ENCODE measurements around the gene TRPV2. TPM values are rescaled to one million over a fixed set of nuclear protein-coding genes. Genes with fewer than 3 reads are reported as not detected.

The TRPV2 gene
- total RNA-seq, 6 donors from 2014 or later = 33.4 to 127 (median 48.6) TPM

DNA sequence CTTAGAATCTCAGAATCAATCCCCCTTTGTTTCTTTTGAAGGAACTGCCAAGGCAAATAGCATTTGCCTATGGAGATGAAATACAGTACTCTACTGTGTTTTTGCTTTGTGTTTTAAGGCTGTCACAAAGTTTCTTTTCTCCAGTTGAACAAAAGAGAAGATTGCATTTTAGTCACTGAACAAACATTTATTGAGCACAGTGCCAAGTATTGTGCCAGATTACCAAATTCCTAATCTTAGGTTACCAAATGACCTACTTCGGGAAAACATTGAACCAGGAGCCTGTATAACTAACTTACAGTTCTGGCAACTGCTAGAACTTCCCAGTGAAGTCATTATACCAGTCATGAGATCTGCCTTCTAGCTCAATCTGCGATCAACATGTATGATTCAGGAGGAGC is 37.4 kb upstream of the TRPV2 start:
- DNase-seq = no peak
- H3K4me1 ChIP-seq = peaks cover 23 to 37% (median 37%) of the 10 kb centered on the region in 4 donors
- no peaks in the 10 kb centered on the region for H3K27me3 ChIP-seq
- H3K36me3 ChIP-seq = peaks cover 3 to 9% (median 7%) of the 10 kb centered on the region in 4 donors
- no peaks in the 10 kb centered on the region for H3K9me3 ChIP-seq
- no peak overlapping the region for H3K4me3 ChIP-seq
- WGBS, 2 donors = 50 to 59% methylated on average over 2 of the region's 2 CpGs
- ATAC-seq (ENCODE audit: low FRiP score in 2 of 2) = no peak
- peak overlapping the region in 2 of 4 donors; percentile 2 to 92 for H3K27ac ChIP-seq
- TF ChIP-seq, protein P1, sequence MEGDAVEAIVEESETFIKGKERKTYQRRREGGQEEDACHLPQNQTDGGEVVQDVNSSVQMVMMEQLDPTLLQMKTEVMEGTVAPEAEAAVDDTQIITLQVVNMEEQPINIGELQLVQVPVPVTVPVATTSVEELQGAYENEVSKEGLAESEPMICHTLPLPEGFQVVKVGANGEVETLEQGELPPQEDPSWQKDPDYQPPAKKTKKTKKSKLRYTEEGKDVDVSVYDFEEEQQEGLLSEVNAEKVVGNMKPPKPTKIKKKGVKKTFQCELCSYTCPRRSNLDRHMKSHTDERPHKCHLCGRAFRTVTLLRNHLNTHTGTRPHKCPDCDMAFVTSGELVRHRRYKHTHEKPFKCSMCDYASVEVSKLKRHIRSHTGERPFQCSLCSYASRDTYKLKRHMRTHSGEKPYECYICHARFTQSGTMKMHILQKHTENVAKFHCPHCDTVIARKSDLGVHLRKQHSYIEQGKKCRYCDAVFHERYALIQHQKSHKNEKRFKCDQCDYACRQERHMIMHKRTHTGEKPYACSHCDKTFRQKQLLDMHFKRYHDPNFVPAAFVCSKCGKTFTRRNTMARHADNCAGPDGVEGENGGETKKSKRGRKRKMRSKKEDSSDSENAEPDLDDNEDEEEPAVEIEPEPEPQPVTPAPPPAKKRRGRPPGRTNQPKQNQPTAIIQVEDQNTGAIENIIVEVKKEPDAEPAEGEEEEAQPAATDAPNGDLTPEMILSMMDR (IDR thresholded peaks at IDR 0.05) = no peak
- TF ChIP-seq EP300 (IDR thresholded peaks at IDR 0.05) (no peak), POLR2AphosphoS5 (IDR thresholded peaks at IDR 0.05) (no peak), POLR2A (IDR thresholded peaks at IDR 0.05) (no peak)

DNA sequence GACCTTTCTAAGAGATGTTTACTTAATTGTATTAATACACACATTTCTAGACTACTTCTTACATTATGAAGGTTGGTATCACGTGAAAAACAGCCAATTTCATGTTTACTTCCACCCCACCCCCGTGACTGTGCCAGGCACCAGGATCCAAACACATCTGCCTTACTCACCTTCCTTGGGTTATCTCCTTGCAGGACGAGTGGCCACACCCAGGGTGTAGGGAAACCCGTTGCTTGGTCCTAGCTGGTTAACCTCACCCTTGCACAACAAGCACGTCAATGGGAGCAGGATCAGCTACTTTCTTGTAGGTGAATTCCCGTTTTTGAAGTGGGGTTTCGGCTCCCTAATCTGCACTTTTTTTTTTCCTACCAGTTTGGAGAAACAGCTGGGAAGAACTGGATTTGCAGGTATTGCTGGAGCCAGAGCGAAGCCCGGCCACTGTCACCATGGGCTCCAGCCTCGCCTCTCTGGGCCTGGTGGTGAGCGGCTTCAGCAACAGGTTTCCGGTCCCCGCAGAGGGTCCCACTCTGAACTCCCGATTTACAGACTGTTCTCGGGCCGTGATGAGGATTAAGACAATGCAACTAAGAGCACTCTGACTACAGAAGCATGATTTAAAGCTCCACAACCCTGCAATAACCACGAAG is 36.6 kb upstream of the TRPV2 start:
- Histone ChIP-seq H3K27ac (peak overlapping the region in 3 of 4 donors; percentile 35 to 92 (median 91)), H3K4me1 (peaks cover 29 to 42% (median 40%) of the 10 kb centered on the region in 4 donors), H3K27me3 (no peaks in the 10 kb centered on the region), H3K36me3 (peaks cover 9 to 15% (median 11%) of the 10 kb centered on the region in 4 donors), H3K4me3 (no peak overlapping the region), H3K9me3 (no peaks in the 10 kb centered on the region)
- WGBS, 2 donors = 69% methylated on average over 14 to 17 of the region's 17 CpGs
- DNase-seq = peak; percentile 34 to 83
- TF ChIP-seq POLR2A (IDR thresholded peaks at IDR 0.05) = no peak
- TF ChIP-seq, protein P1 (IDR thresholded peaks at IDR 0.05) = no peak
- TF ChIP-seq EP300 (IDR thresholded peaks at IDR 0.05) = peak in 1 of 4 donors; percentile 14
- TF ChIP-seq POLR2AphosphoS5 (IDR thresholded peaks at IDR 0.05) = peak in 1 of 2 donors; percentile 29
- ATAC-seq (ENCODE audit: low FRiP score in 2 of 2) = no peak

DNA sequence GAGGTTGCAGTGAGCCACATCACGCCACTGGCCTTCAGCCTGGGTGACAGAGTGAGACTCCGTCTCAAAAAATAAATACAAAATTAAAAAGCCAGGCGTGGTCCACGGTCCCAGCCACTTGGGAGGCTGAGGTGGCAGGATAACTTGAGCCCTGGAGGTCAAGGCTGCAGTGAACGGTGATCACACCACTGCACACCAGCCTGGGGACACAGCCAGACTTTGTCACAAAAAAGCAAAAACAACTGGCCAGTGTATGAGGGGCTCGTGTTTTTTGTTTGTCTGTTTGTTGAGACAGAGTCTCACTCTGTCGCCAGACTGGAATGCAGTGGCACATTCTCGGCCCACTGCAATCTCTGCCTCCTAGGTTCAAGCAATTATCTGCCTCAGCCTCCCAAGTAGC is 35.7 kb upstream of the TRPV2 start:
- ATAC-seq (ENCODE audit: low FRiP score in 2 of 2) (no peak), DNase-seq (no peak)
- H3K9me3 ChIP-seq = no peaks in the 10 kb centered on the region
- peaks cover 9 to 18% (median 11%) of the 10 kb centered on the region in 4 donors for H3K36me3 ChIP-seq
- 85 to 88% methylated on average over 8 of the region's 8 CpGs for WGBS, 2 donors
- H3K4me3 ChIP-seq = no peak overlapping the region
- H3K27me3 ChIP-seq = no peaks in the 10 kb centered on the region
- no peak for TF ChIP-seq POLR2AphosphoS5 (IDR thresholded peaks at IDR 0.05)
- no peak for TF ChIP-seq POLR2A (IDR thresholded peaks at IDR 0.05)
- TF ChIP-seq EP300 (IDR thresholded peaks at IDR 0.05) = no peak
- TF ChIP-seq, protein P1 (IDR thresholded peaks at IDR 0.05) = no peak
- H3K4me1 ChIP-seq = peaks cover 24 to 45% (median 38%) of the 10 kb centered on the region in 4 donors
- H3K27ac ChIP-seq = peak overlapping the region; percentile 90 to 92 (median 92)

DNA sequence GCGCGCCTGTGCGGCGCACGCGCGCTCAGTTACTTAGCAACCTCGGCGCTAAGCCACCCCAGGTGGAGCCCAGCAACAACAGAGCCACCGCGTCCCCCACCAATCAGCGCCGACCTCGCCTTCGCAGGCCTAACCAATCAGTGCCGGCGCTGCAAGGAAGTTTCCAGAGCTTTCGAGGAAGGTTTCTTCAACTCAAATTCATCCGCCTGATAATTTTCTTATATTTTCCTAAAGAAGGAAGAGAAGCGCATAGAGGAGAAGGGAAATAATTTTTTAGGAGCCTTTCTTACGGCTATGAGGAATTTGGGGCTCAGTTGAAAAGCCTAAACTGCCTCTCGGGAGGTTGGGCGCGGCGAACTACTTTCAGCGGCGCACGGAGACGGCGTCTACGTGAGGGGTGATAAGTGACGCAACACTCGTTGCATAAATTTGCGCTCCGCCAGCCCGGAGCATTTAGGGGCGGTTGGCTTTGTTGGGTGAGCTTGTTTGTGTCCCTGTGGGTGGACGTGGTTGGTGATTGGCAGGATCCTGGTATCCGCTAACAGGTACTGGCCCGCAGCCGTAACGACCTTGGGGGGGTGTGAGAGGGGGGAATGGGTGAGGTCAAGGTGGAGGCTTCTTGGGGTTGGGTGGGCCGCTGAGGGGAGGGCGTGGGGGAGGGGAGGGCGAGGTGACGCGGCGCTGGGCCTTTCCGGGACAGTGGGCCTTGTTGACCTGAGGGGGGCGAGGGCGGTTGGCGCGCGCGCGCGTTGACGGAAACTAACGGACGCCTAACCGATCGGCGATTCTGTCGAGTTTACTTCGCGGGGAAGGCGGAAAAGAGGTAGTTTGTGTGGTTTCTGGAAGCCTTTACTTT is 34.5 kb upstream of the TRPV2 start, which contains the start of gene UBB:
TSS of gene UBB (plus strand) at position 452 of the 856 bp plus-strand sequence. CDS start 817 bp downstream, outside the sequence.
- Histone ChIP-seq H3K4me3 (peak within 1 kb of the TSS; percentile 57 to 68 (median 62)), H3K4me1 (peaks cover 24 to 45% (median 36%) of the 10 kb centered on the region in 4 donors), H3K27me3 (no peaks in the 10 kb centered on the region), H3K27ac (peak within 1 kb of the TSS; percentile 90 to 92 (median 92)), H3K9me3 (no peaks in the 10 kb centered on the region), H3K36me3 (peaks cover 9 to 18% (median 11%) of the 10 kb centered on the region in 4 donors)
- DNase-seq (peak; percentile 97), ATAC-seq (ENCODE audit: low FRiP score in 2 of 2) (peak; percentile 98)
- WGBS, 2 donors = 0 to 1% methylated on average over 55 to 66 of the region's 67 CpGs
- TF ChIP-seq, protein P1 (IDR thresholded peaks at IDR 0.05) = no peak
- peak; percentile 99 to 100 for TF ChIP-seq POLR2AphosphoS5 (IDR thresholded peaks at IDR 0.05)
- TF ChIP-seq POLR2A (IDR thresholded peaks at IDR 0.05) = peak; percentile 77 to 99 (median 93)
- peak in 2 of 4 donors; percentile 12 to 87 for TF ChIP-seq EP300 (IDR thresholded peaks at IDR 0.05)
